Caco-2 (cell line): ENCODE data around the gene SCN4B. TPM values are rescaled to one million over a fixed set of nuclear protein-coding genes. Genes with fewer than 3 reads are reported as not detected.

Experiments used
- BruUV-seq: library from RNA; stranded (reverse); fragments of 400-500 nt; replicated peaks from 2 replicates; lab custom pipeline; 2021; lab: Mats Ljungman, UMichigan
- CTCF ChIA-PET: fragments of 300-600 bp; sonication (Branson Sonifier 250); formaldehyde crosslinking; loops from one replicate; lab custom pipeline; 2022; ENCODE audit warnings: antibody characterized with exemption; lab: Charles Lee
- POLR2A ChIA-PET: fragments of 300-600 bp; sonication (Branson Sonifier 250); formaldehyde crosslinking; loops from one replicate; lab custom pipeline; 2022; ENCODE audit warnings: antibody characterized with exemption; lab: Charles Lee
- DNase-seq, 2 experiments: peaks; one replicate each; pipeline versions ENCODE4 v3.0.0 to v3.0.0-alpha.2; 2020 to 2022
- H3K27me3 ChIP-seq: replicated peaks from 2 replicates; pipeline ENCODE4 v1.6.0; 2011; ENCODE audit warnings: low read length; ENCODE audit not compliant: control insufficient read depth, insufficient read depth
- H3K36me3 ChIP-seq: 2 replicates; pipeline ENCODE4 v1.5.1; 2011; ENCODE audit warnings: low read length; ENCODE audit not compliant: control insufficient read depth, insufficient read depth
- H3K4me1 ChIP-seq: fragments of 250-450 bp; sonication (Bioruptor Pico); 2 replicates; pipeline ENCODE4 v1.5.1; 2020; ENCODE audit warnings: mild to moderate bottlenecking
- H3K4me3 ChIP-seq: 2 replicates; pipeline ENCODE4 v1.5.1; 2011; ENCODE audit warnings: low read depth, mild to moderate bottlenecking, control low read depth, low read length
- H3K9me3 ChIP-seq: fragments of 250-450 bp; sonication (Bioruptor Pico); 2 replicates; pipeline ENCODE4 v1.5.1; 2020; ENCODE audit warnings: mild to moderate bottlenecking, moderate library complexity
- H3K27ac Mint-ChIP-seq: one replicate; pipeline ENCODE4 v1.8.0; 2022; ENCODE audit warnings: mixed read lengths; ENCODE audit not compliant: unreplicated experiment
- H3K27me3 Mint-ChIP-seq: one replicate; pipeline ENCODE4 v1.8.0; 2022; ENCODE audit warnings: mixed read lengths; ENCODE audit not compliant: insufficient read depth, unreplicated experiment
- H3K36me3 Mint-ChIP-seq: one replicate; pipeline ENCODE4 v1.8.0; 2022; ENCODE audit warnings: mild to moderate bottlenecking, mixed read lengths; ENCODE audit not compliant: insufficient read depth, unreplicated experiment
- H3K4me1 Mint-ChIP-seq: one replicate; pipeline ENCODE4 v1.8.0; 2022; ENCODE audit warnings: low read depth, mixed read lengths; ENCODE audit not compliant: unreplicated experiment
- H3K4me3 Mint-ChIP-seq: one replicate; pipeline ENCODE4 v1.8.0; 2022; ENCODE audit warnings: mild to moderate bottlenecking, moderate library complexity, mixed read lengths; ENCODE audit not compliant: unreplicated experiment
- H3K9me3 Mint-ChIP-seq: one replicate; pipeline ENCODE4 v1.8.0; 2022; ENCODE audit warnings: mixed read lengths; ENCODE audit not compliant: unreplicated experiment
- CTCF ChIP-seq, 2 experiments: fragments of 200-600 bp in 1 of 2; IDR thresholded peaks; 1 replicate in 1 of 2; 2 replicates in 1 of 2; pipeline versions ENCODE4 v1.5.1 to v1.8.0; 2011 to 2022; ENCODE audit warnings: antibody characterized with exemption in 1 of 2, control low read depth in 1 of 2, inconsistent platforms in 1 of 2, low read depth in 1 of 2, low read length in 1 of 2, mild to moderate bottlenecking in 1 of 2, moderate library complexity in 1 of 2; ENCODE audit not compliant: insufficient read depth in 1 of 2, severe bottlenecking in 1 of 2, unreplicated experiment in 1 of 2
- intact Hi-C: fragments of 100-400 bp; cut with micrococcal nuclease; formaldehyde crosslinking; loops from one replicate; pipeline ENCODE4 v1.10.0; 2022; ENCODE audit not compliant: unreplicated experiment
- total RNA-seq: library from RNA; stranded (reverse); gene quantifications from 2 replicates; pipeline ENCODE4 v1.2.3, GENCODE V29; 2022

SCN4B gene
- total RNA-seq, 1 experiment from 2014 or later: 0.70 TPM

- intact Hi-C loops: loop anchor here (1.0 to 10.0 kb wide), 9 partner anchors 26 to 509 kb away; no protein-coding TSS in a partner anchor
- no TSS peak for BruUV-seq
- peak; percentile 96 to 99 for DNase-seq
- POLR2A ChIA-PET: no interaction called here
- H3K27me3 ChIP-seq: peaks cover 2% of the 10 kb centered on the region
- H3K27ac Mint-ChIP-seq: no peak overlapping the region
- peaks cover 17% of the 10 kb centered on the region for H3K4me1 Mint-ChIP-seq
- no peaks in the 10 kb centered on the region for H3K9me3 Mint-ChIP-seq
- peak overlapping the region; percentile 84 for H3K4me3 ChIP-seq
- H3K36me3 ChIP-seq: no peaks in the 10 kb centered on the region
- H3K4me3 Mint-ChIP-seq: peak overlapping the region; percentile 81
- H3K4me1 ChIP-seq: peaks cover 7% of the 10 kb centered on the region
- CTCF ChIA-PET: interaction anchor here (0.6 to 5.8 kb wide), 2 partner anchors 27 to 661 kb away, joined by 3 to 36 read pairs; no protein-coding TSS in a partner anchor
- H3K27me3 Mint-ChIP-seq: peaks cover 13% of the 10 kb centered on the region
- no peaks in the 10 kb centered on the region for H3K36me3 Mint-ChIP-seq
- H3K9me3 ChIP-seq: no peaks in the 10 kb centered on the region
- peak; percentile 98 to 99 for TF ChIP-seq CTCF (IDR thresholded peaks at IDR 0.05; ENCODE audit: insufficient read depth in 1 of 2, low read depth in 1 of 2, low read length in 1 of 2, severe bottlenecking in 1 of 2, unreplicated experiment in 1 of 2)
Measured at GRCh38 chr11:118145285-118146227, 7.1 kb downstream of the SCN4B start.

- intact Hi-C loops: loop anchor here (1.0 to 10.0 kb wide), 10 partner anchors 27 to 510 kb away; partner anchors contain the start of gene TMPRSS4
- peaks cover 12% of the 10 kb centered on the region for H3K27me3 Mint-ChIP-seq
- Histone ChIP-seq H3K27me3 (no peaks in the 10 kb centered on the region; the same call in none of the 2 replicates), H3K9me3 (no peaks in the 10 kb centered on the region), H3K4me1 (peaks cover 7% of the 10 kb centered on the region), H3K4me3 (no peak overlapping the region), H3K36me3 (no peaks in the 10 kb centered on the region)
- H3K4me1 Mint-ChIP-seq: peaks cover 17% of the 10 kb centered on the region
- peak in 1 of 2 experiments; percentile 33 for DNase-seq
- H3K27ac Mint-ChIP-seq: no peak overlapping the region
- H3K36me3 Mint-ChIP-seq: no peaks in the 10 kb centered on the region
- peak overlapping the region; percentile 81 for H3K4me3 Mint-ChIP-seq
- CTCF ChIA-PET: interaction anchor here (0.6 to 5.8 kb wide), 4 partner anchors 10 to 661 kb away, joined by 3 to 36 read pairs (median 3); no protein-coding TSS in a partner anchor
- BruUV-seq: no TSS peak
- no peak for TF ChIP-seq CTCF (IDR thresholded peaks at IDR 0.05; ENCODE audit: insufficient read depth in 1 of 2, low read depth in 1 of 2, low read length in 1 of 2, severe bottlenecking in 1 of 2, unreplicated experiment in 1 of 2)
- POLR2A ChIA-PET: interaction anchor here (0.5 kb wide), 2 partner anchors 17 to 985 kb away, joined by 3 to 4 read pairs; no protein-coding TSS in a partner anchor
- no peaks in the 10 kb centered on the region for H3K9me3 Mint-ChIP-seq
Measured at GRCh38 chr11:118144301-118145268, 8.0 kb downstream of the SCN4B start.
